Upper lobe of left lung (tissue), 4 donors: ENCODE data around the gene SERF1B.
"Not testable (repeated sequence)": the region's sequence is repeated elsewhere in the genome, so short reads cannot be mapped to it uniquely, and the experiment has no call there.

Experiments used
- POLR2AphosphoS5 ChIP-seq, 2 donors: sonication (generic); formaldehyde crosslinking; IDR thresholded peaks; one replicate each; pipeline ENCODE4 v1.5.1; 2017; ENCODE audit warnings: antibody characterized with exemption in 2 of 2
- TF ChIP-seq, protein P1 (sequence below), 6 experiments: fragments of 450-650 bp in 4 of 6; fragments of 200-600 bp in 2 of 6; sonication (generic) in 2 of 6; IDR thresholded peaks; one replicate each; pipeline ENCODE4 v1.5.1; 2016 to 2019; ENCODE audit warnings: antibody characterized with exemption in 6 of 6

DNA sequence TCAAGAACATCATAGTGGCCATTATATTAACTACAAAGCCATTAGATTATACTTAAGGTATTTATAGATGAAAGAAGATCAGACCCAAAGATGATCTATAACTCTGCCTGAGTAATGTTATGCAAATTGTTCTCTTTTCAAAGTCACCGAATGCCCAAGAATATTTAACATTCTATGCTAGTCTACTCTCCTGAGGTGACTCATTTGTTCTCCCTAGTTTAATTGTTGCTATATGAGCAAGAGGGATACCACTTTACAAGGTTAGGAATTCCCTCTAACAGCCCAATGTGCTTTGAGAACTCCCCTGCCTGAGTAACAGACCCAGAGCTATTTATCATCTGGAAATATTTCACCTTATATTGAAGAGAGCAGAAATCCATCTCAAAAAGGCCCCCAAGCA, 29.5 kb upstream of the SERF1B start:
- TF ChIP-seq, protein P1, sequence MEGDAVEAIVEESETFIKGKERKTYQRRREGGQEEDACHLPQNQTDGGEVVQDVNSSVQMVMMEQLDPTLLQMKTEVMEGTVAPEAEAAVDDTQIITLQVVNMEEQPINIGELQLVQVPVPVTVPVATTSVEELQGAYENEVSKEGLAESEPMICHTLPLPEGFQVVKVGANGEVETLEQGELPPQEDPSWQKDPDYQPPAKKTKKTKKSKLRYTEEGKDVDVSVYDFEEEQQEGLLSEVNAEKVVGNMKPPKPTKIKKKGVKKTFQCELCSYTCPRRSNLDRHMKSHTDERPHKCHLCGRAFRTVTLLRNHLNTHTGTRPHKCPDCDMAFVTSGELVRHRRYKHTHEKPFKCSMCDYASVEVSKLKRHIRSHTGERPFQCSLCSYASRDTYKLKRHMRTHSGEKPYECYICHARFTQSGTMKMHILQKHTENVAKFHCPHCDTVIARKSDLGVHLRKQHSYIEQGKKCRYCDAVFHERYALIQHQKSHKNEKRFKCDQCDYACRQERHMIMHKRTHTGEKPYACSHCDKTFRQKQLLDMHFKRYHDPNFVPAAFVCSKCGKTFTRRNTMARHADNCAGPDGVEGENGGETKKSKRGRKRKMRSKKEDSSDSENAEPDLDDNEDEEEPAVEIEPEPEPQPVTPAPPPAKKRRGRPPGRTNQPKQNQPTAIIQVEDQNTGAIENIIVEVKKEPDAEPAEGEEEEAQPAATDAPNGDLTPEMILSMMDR (IDR thresholded peaks at IDR 0.05) = not testable (repeated sequence)
- not testable (repeated sequence) for TF ChIP-seq POLR2AphosphoS5 (IDR thresholded peaks at IDR 0.05)
